K562 (cell line): ENCODE measurements around the gene HCN3. TPM values are rescaled to one million over a fixed set of nuclear protein-coding genes. Genes with fewer than 3 reads are reported as not detected.
A peak's percentile ranks its signal among the peaks of the same experiment; 100 is the strongest.

Experiments
- HDAC6 ChIP-seq: IDR thresholded peaks from 2 replicates; pipeline ENCODE4 v1.6.1; 2012; ENCODE audit warnings: low read depth, mild to moderate bottlenecking, control low read depth, inconsistent platforms, low read length, moderate library complexity
- HOXB6 ChIP-seq: fragments of 250-450 bp; sonication (Bioruptor Pico); IDR thresholded peaks from 2 replicates; pipeline ENCODE4 v1.5.1; 2022; ENCODE audit warnings: mild to moderate bottlenecking, borderline replicate concordance
- ZNF436 ChIP-seq: fragments of 250-450, 450-650 bp; sonication (Bioruptor Pico); formaldehyde crosslinking; IDR thresholded peaks from 2 replicates; pipeline ENCODE4 v1.7.0; 2020; ENCODE audit warnings: mild to moderate bottlenecking
- polyA plus RNA-seq, 8 experiments: library from polyadenylated mRNA; depleted of rRNA in 4 of 8; stranded (reverse) in 5 of 8; unstranded in 3 of 8; fragments of >200 nt; fragmentation: Nextera tagmentation in 2 of 8; fragmentation: Illumina TruSeq in 1 of 8; extraction: Ambion mirVana in 2 of 8; extraction: Trizol in 1 of 8; gene quantifications; 2 replicates each; pipeline versions ENCODE4 v1.2.1 to v1.2.3, GENCODE V29; 2011 to 2014; ENCODE audit warnings: inconsistent platforms in 1 of 8, missing spikeins in 1 of 8
- total RNA-seq, 7 experiments: library from RNA; depleted of rRNA in 6 of 7; stranded (reverse); fragments of >200 nt in 6 of 7; fragmentation: Illumina TruSeq in 2 of 7; extraction: Trizol in 2 of 7; gene quantifications; 2 replicates each; pipeline versions ENCODE4 v1.2.1 to v1.2.3, GENCODE V29; 2011 to 2021; ENCODE audit warnings: low replicate concordance in 1 of 7
- TF ChIP-seq, protein P1 (sequence below): fragments of 450-650 bp; formaldehyde crosslinking; IDR thresholded peaks from 2 replicates; pipeline ENCODE4 v1.4.0; 2020; ENCODE audit warnings: mild to moderate bottlenecking, moderate library complexity
- TF ChIP-seq, protein P2 (sequence below): fragments of 450-650 bp; IDR thresholded peaks from 2 replicates; pipeline ENCODE4 v1.6.1; 2017; ENCODE audit warnings: mild to moderate bottlenecking, moderate library complexity
- TF ChIP-seq, protein P3 (sequence below): fragments of 250-450 bp; sonication (Bioruptor Pico); IDR thresholded peaks from 2 replicates; pipeline ENCODE4 v1.5.0; 2020; ENCODE audit warnings: mild to moderate bottlenecking

HCN3 gene
- total and polyA plus RNA-seq, 9 of the 15 experiments (the other 6 are each of a cell fraction or from before 2014, with no cell fraction given): 0.91 to 9.7 (median 3.9) TPM

DNA sequence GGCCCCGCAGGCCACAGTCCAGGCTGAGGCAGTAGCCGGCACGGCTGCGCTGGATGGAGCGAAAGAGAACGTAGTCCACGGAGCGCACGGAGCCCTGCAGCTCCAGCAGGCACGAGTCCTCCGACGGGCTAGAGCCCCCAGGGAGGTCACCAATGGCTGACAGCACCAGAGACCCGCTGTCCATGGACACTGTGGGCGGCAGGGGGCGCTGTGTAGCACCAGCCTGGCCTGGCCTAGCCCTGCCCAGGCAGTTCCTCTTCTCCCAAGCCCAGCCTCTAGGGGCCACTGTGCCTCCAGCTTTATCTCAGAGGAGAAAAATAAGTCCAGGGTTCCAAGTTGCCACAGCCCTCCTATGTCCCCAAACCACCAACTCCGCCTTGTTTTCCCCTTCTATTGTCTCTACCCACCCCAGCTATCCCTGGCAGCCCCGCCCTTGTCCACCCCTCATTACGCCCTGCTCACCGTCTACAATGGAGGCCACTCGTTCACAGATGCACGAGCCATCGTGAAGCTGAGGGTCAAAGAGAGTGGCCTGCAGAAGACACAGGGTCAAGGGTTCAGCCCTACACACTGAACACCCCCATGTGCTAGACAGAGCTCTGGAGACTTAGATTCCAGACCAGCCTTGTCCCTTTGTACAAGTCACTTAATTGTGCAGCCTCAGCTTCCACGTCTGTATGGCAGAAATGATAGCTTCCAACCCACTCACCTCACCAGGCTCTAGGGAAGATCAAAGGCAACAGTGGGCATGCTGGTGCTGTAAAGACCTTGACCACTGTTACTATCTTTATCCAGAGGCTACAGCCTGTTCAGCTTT is 26.4 kb upstream of the HCN3 start (continued):
- TF ChIP-seq, protein P1, sequence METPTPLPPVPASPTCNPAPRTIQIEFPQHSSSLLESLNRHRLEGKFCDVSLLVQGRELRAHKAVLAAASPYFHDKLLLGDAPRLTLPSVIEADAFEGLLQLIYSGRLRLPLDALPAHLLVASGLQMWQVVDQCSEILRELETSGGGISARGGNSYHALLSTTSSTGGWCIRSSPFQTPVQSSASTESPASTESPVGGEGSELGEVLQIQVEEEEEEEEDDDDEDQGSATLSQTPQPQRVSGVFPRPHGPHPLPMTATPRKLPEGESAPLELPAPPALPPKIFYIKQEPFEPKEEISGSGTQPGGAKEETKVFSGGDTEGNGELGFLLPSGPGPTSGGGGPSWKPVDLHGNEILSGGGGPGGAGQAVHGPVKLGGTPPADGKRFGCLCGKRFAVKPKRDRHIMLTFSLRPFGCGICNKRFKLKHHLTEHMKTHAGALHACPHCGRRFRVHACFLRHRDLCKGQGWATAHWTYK (CRISPR knock-in tag): peak; percentile 69; the same call in 1 of the 2 replicates
- TF ChIP-seq HDAC6: no peak
- TF ChIP-seq, protein P2, sequence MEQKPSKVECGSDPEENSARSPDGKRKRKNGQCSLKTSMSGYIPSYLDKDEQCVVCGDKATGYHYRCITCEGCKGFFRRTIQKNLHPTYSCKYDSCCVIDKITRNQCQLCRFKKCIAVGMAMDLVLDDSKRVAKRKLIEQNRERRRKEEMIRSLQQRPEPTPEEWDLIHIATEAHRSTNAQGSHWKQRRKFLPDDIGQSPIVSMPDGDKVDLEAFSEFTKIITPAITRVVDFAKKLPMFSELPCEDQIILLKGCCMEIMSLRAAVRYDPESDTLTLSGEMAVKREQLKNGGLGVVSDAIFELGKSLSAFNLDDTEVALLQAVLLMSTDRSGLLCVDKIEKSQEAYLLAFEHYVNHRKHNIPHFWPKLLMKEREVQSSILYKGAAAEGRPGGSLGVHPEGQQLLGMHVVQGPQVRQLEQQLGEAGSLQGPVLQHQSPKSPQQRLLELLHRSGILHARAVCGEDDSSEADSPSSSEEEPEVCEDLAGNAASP: no peak
- no peak for TF ChIP-seq HOXB6 (CRISPR knock-in tag)
- TF ChIP-seq ZNF436 (CRISPR knock-in tag): no peak
- TF ChIP-seq, protein P3, sequence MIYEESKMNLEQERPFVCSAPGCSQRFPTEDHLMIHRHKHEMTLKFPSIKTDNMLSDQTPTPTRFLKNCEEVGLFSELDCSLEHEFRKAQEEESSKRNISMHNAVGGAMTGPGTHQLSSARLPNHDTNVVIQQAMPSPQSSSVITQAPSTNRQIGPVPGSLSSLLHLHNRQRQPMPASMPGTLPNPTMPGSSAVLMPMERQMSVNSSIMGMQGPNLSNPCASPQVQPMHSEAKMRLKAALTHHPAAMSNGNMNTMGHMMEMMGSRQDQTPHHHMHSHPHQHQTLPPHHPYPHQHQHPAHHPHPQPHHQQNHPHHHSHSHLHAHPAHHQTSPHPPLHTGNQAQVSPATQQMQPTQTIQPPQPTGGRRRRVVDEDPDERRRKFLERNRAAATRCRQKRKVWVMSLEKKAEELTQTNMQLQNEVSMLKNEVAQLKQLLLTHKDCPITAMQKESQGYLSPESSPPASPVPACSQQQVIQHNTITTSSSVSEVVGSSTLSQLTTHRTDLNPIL (CRISPR knock-in tag): no peak
